A549 (cell line): ENCODE data around the gene CDH26.

Source experiments
- CEBPB ChIP-seq, 2 experiments: fragments of >200 bp in 1 of 2; sonication (Bioruptor Twin) in 1 of 2; formaldehyde crosslinking in 1 of 2; IDR thresholded peaks; 2 replicates each; pipeline ENCODE4 v1.6.1; 2012 to 2016
- CHD2 ChIP-seq: fragments of 150-350 bp; IDR thresholded peaks from 2 replicates; pipeline ENCODE4 v1.6.1; 2014; ENCODE audit warnings: low read length; ENCODE audit not compliant: partially characterized antibody
- CHD4 ChIP-seq: fragments of 200-600 bp; sonication (generic); IDR thresholded peaks from 2 replicates; pipeline ENCODE4 v1.6.1; 2016; ENCODE audit warnings: antibody characterized with exemption, mild to moderate bottlenecking, borderline replicate concordance
- CTCF ChIP-seq: fragments of >200 bp; sonication (Bioruptor Twin); formaldehyde crosslinking; IDR thresholded peaks from 3 replicates; pipeline ENCODE4 v1.5.1; 2016
- ELK1 ChIP-seq: fragments of 150-350 bp; IDR thresholded peaks from 2 replicates; pipeline ENCODE4 v1.6.1; 2014; ENCODE audit warnings: low read depth, mild to moderate bottlenecking, low read length
- HOXA7 ChIP-seq: fragments of 250-450 bp; sonication (Bioruptor Pico); IDR thresholded peaks from 2 replicates; pipeline ENCODE4 v1.5.0; 2020; ENCODE audit warnings: mild to moderate bottlenecking, moderate library complexity
- JUN ChIP-seq, 2 experiments: fragments of >200 bp; sonication (Bioruptor Twin); formaldehyde crosslinking; IDR thresholded peaks; 2 replicates in 1 of 2; 3 replicates in 1 of 2; pipeline ENCODE4 v1.6.1; 2016 to 2017
- KDM5A ChIP-seq: fragments of 200-600 bp; sonication (generic); IDR thresholded peaks from 2 replicates; pipeline ENCODE4 v1.6.1; 2016; ENCODE audit warnings: antibody characterized with exemption, mild to moderate bottlenecking
- NPAS2 ChIP-seq: fragments of 250-450 bp; sonication (Bioruptor Pico); IDR thresholded peaks from 2 replicates; pipeline ENCODE4 v1.8.0; 2022; ENCODE audit warnings: mild to moderate bottlenecking, moderate library complexity, borderline replicate concordance
- RFX5 ChIP-seq: fragments of 450-650 bp; IDR thresholded peaks from 2 replicates; pipeline ENCODE4 v1.7.1; 2014; ENCODE audit warnings: antibody characterized with exemption, mild to moderate bottlenecking, moderate library complexity
- ZC3H11A ChIP-seq: fragments of 450-650 bp; IDR thresholded peaks from 2 replicates; pipeline ENCODE4 v1.6.1; 2014; ENCODE audit warnings: antibody characterized with exemption, mild to moderate bottlenecking
- ZFP36 ChIP-seq: fragments of 450-650 bp; IDR thresholded peaks from 2 replicates; pipeline ENCODE4 v1.6.1; 2014; ENCODE audit warnings: borderline replicate concordance; ENCODE audit not compliant: partially characterized antibody

GRCh38 chr20:59939052-59939878 lies 19.0 kb upstream of the CDH26 start:
- no peak for TF ChIP-seq CTCF
- TF ChIP-seq CEBPB (IDR thresholded peaks at IDR 0.05): no peak
- TF ChIP-seq CHD2: no peak
- no peak for TF ChIP-seq ZC3H11A
- TF ChIP-seq KDM5A: no peak
- no peak for TF ChIP-seq NPAS2
- TF ChIP-seq RFX5: no peak
- no peak for TF ChIP-seq ELK1
- no peak for TF ChIP-seq CHD4
- TF ChIP-seq JUN (IDR thresholded peaks at IDR 0.05): no peak
- TF ChIP-seq HOXA7: no peak
- TF ChIP-seq ZFP36: no peak
